Activated T-helper 1 cell treated with anti-CD3 and anti-CD28 coated beads, Interleukin-2, amount 50 U/mL, for 16 hours (primary cell): ENCODE measurements around the gene JPH3.
"Not testable (repeated sequence)": the region's sequence is repeated elsewhere in the genome, so short reads cannot be mapped to it uniquely, and the experiment has no call there.

Source experiments
- DNase-seq, 2 donors: peaks; one replicate each; pipeline ENCODE4 v3.0.0-alpha.2; 2020; ENCODE audit warnings: low read depth in 1 of 2, low spot score in 1 of 2

The JPH3 gene

GRCh38 chr16:87679593-87680271, 77.4 kb downstream of the JPH3 start:
- DNase-seq: no peak

DNA sequence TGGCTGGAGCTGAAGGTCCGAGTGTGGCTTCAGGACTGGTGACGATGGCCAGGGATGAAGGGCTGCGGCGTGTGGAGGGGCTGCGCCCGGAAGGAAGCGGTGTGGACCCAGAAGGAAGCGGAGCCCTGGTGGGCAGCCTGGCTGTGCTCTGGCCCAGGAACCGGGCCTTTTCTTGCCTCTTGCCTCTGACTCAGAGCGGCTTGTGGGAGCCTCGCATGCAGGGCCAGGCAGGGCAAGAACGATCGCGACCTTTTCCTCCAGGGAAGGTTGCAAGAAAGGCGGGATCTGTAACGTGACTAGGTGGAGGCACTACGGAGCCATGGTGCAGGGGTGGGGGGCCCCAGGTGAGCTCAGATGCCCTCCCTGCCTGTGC, 78.0 kb downstream of the JPH3 start:
- no peak for DNase-seq

DNA sequence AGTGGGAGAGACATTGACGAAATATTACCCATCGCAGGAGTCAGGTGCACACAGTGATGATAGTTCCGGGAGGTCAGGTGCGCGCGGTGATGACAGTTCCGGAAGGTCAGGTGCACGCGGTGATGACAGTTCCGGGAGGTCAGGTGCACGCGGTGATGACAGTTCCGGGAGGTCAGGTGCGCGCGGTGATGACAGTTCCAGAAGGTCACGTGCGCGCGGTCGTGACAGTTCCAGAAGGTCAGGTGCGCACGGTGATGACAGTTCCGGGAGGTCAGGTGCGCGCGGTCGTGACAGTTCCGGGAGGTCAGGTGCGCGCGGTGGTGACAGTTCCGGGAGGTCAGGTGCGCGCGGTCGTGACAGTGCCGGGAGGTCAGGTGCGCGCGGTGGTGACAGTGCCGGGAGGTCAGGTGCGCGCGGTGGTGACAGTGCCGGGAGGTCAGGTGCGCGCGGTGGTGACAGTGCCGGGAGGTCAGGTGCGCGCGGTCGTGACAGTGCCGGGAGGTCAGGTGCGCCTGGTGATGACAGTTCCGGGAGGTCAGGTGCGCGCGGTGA, 78.8 kb downstream of the JPH3 start:
- not testable (repeated sequence) for DNase-seq

DNA sequence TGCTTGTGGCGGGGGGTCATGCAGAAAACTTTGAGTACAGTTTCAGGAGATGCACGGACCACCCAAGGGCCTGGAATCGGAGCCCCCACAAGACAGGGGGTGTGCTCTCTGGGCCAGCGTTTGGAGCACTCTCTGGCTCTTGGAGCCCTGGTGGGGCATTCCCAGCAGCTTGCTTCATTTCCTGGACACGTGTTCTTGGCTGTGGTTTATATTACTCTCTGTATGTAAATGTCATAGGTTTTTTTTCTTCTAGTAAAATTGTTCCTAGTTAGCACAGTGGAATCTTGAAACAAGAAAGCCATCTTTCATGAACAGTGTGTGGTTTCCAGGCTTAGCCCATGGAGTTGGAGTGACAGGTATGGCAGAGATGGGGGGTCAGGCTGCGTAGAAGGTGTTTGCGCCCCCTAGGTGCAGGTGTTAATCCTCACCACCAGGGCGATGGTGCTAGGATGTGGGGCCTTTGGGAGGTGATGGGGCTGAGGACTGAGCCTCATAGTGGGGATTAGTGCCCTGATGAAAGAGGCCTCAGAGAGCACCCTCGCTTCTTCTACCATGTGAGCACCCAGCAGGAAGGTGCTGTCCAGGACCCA, 79.8 kb downstream of the JPH3 start:
- no peak for DNase-seq

GRCh38 chr16:87682852-87683399, 80.6 kb downstream of the JPH3 start:
- no peak for DNase-seq

- DNase-seq: no peak
These were observed 81.9 kb downstream of the JPH3 start for GRCh38 chr16:87684106-87684677.

DNA sequence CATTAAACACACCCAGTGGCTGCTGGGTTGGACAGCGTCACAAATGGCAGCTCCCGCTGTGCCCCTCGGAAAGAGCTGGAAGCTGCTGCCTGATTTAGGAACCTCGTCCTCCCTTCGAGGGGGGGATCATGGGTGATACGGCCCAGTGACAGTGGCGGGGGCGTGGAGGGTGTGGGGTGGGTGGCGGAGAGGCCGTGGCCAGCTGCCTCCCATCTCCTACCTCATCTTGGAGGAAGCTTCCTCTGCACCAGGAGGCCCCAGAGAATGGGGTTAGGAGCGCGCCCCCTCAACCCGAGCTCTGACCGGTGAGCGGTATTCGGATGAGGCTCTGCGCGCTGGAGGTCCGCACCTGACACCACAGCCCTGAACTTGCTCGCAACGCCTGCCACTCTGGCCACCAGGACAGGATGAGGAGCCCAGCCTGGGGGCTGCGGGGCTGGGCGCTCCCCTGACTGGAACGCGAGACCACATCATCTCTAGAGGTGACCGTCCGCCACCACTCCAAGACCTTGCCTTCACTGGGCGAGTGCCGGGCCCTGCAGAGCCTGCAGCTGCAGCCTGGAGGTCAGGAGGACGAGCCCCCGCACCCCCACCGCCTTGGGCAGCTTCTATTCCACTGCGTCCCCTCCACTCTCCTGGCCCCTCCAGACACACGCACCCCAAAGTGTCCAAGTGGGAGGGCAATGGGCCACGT, 82.5 kb downstream of the JPH3 start:
- DNase-seq: no peak

- no peak for DNase-seq
These were observed 83.1 kb downstream of the JPH3 start for GRCh38 chr16:87685405-87685755.

GRCh38 chr16:87685766-87686165, 83.5 kb downstream of the JPH3 start:
- DNase-seq: no peak

- DNase-seq: no peak
These were observed 84.4 kb downstream of the JPH3 start for GRCh38 chr16:87686697-87687096.

- no peak for DNase-seq
These were observed 85.0 kb downstream of the JPH3 start for GRCh38 chr16:87687126-87687910.

- no peak for DNase-seq
These were observed 85.8 kb downstream of the JPH3 start for GRCh38 chr16:87687998-87688529.

DNA sequence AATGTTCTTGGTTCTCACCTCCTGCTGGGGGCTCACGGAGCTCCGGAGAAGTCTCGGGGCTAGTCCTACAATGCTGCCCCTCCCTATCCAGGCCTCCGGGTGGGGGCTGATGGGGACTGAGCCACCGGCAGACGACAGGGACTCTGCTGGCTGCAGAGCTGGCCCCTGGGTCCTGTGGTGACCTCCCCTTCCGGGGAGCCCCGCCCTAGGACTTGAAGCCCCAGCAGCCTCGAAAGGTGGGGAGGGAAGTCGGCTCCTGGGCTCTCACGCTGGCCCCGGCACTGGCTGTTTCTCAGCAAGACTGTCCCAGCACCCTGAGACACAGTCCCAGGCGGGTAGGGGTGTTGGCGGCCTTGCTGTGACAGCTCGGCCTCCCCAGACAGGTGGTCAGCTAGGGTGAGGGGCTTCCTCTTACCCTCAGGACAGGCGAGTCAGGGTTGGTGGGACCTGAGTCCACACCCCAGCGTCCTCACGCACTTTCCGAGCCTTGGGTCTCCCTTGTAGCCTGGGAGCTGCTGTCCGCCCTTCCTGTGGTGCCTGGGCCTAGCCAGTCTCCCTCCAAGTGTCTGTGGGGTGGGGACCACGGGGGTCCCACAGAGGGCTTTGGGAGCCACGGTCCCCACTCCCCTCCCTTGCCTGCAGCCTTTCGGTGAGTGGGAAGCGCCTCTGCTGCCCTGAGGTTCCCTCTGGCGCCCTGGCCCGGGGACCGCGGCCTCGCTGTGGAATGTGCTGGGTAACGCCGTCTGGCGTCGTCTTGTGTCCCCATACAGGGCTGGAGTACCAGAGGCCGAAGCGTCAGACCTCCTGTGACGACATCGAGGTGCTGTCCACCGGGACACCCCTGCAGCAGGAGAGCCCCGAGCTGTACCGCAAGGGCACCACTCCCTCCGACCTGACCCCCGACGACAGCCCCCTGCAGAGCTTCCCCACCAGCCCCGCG, 86.8 kb downstream of the JPH3 start:
- no peak for DNase-seq

DNA sequence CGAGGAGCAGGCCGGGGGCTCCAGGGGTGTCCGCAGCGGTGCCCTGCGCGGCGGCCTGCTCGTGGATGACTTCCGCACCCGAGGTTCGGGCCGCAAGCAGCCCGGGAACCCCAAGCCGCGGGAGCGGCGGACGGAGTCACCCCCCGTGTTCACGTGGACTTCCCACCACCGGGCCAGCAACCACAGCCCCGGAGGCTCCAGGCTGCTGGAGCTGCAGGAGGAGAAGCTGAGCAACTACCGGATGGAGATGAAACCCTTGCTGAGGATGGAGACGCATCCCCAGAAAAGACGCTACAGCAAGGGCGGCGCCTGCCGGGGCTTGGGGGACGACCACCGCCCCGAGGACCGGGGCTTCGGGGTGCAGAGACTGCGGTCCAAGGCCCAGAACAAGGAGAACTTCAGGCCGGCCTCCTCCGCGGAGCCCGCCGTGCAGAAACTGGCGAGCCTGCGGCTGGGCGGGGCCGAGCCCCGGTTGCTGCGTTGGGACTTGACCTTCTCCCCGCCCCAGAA, 87.7 kb downstream of the JPH3 start:
- no peak for DNase-seq

DNA sequence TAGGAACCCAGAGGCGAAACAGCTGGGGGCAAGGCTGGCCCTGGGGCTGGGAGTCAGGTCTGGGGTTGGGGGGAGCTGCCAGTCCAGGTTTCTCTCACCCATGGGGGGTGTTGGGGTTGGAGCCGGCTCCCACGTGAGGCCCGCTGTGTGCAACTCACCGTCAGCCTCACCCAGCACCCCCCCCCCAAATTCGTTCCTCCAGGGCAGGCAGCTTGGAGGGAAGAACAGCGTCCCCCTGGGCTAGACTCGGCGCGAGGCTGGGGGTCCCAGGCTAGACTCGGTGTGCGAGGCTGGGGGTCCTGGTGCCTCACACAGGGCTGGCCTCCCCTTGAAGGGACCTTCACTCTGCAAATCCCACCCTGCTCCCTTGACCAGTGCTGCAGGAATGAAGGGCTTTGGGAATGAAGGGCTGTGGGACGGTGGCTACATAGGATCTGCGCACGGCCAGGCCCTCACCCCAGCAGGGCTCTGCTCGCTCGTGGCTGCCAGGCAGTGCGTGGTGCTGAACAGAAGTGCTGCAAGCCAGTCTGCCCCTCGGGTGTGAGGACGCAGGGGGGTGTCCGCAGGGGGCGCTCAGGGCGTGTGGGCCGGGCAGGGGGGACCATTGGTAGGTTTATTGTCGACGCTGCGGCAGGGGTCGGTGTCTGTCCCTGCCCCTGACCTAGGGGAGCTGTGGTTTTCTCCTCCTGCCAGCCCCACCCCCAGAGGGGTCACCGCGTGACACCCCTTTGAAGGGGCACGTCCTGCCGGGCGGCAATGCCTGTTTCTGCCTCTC, 88.8 kb downstream of the JPH3 start:
- DNase-seq: no peak

DNA sequence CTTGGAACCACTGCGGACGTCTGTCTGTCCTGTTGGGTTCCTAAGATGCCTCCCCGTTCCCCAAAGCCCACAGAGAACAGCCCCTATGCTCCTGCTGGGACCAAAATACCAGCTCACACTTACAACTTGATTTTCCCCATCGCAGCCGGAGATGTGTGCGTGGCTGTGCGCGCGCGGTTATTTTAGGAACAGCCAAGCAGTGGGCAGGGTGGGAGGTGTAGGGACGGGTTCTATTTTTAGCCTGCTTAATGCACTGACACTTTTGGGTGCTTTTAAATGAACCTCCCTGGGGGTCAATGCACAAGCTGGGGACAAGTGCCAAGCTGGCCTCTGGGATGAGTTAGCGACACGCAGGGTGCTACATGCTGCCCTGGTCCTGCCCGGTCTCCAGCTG, 89.4 kb downstream of the JPH3 start:
- no peak for DNase-seq

DNA sequence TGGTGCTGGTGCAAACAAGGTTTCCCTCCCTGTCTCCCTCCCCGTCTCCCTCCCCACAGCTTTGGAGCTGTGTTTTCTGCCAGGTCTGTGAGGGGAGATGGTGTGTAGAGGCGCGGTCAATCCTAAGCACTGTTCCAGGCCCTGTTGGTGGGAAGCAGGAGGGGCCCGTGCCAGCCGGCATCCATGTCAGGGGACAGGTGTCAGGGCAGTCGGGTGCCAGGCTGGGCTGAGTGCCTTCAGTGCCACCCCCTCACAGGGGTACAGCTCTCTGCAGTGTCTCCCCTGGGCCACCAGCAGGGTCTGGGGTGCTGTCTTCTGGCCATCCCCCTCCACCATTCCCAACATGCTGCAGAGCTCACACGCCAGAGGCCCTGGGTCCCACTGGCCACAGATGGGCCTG, 89.9 kb downstream of the JPH3 start:
- no peak for DNase-seq

DNA sequence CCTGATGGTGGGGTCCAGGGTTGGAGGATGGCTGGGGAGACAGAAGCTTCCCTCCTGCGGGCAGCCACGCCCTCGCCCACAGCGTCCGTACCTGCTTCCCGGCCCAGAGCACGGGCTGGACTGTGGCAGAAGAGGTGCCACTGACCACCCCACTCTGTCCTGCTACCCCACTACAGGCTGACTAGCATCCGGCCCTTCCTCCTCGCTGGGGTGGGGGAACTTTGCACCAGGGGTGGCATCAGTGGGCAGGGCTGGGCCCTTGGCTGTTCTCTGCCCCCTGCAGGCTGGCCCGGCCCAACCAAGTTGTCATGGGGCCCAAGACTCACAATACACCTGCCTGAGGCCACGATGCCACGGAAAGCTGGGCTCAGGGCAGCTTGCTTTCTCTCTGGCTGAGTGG, 90.4 kb downstream of the JPH3 start:
- DNase-seq: no peak

GRCh38 chr16:87693827-87694226, 91.5 kb downstream of the JPH3 start:
- no peak for DNase-seq
